HG03565 (cell line): ENCODE results near the gene IL31.
"Not testable (repeated sequence)": the region's sequence is repeated elsewhere in the genome, so short reads cannot be mapped to it uniquely, and the experiment has no call there.

Experiments
- ATAC-seq: cut with Tn5 transposase; IDR thresholded peaks from one replicate; pipeline ENCODE4 v1.9.1; 2021; ENCODE audit warnings: mild to moderate bottlenecking, moderate library complexity; ENCODE audit not compliant: unreplicated experiment

The IL31 gene

DNA sequence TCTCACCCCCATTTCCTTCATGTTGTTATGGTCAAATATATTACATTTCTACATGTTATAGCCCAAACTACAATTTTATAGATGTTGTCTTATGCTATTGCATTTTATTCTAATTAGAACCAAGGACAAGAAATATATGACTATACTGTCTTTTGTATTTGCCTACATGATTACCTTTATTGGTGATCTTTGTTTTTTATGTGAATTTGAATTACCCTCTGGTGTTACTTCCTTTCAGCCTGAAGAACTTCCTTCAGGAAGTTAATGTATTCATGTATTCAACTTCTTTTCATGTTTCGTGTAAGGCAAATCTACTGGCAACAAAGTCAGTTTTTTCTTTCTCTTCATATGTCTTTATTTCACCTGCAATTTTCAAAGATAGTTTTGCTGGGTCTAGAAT lies 20.8 kb upstream of the IL31 start:
- ATAC-seq = no peak

DNA sequence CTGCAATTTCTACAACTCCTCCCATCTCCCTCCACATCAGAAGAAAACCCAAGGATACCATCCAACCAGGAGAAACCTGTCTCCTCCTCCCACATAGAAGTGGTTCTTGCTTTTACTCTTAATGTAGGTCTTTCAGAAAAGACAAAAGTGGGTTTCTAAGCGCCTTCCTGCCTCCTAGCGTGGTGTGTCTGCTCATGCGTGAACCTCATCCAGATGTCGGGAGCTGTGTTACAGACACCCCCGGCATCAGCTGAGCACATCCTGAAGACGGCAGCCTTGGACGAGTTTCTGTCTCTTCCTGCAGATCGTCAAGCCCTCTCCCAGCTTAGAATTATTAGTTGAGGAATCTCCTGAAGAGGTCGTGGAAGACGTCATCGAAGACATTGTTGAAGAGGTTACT lies 18.4 kb upstream of the IL31 start:
- ATAC-seq = no peak

DNA sequence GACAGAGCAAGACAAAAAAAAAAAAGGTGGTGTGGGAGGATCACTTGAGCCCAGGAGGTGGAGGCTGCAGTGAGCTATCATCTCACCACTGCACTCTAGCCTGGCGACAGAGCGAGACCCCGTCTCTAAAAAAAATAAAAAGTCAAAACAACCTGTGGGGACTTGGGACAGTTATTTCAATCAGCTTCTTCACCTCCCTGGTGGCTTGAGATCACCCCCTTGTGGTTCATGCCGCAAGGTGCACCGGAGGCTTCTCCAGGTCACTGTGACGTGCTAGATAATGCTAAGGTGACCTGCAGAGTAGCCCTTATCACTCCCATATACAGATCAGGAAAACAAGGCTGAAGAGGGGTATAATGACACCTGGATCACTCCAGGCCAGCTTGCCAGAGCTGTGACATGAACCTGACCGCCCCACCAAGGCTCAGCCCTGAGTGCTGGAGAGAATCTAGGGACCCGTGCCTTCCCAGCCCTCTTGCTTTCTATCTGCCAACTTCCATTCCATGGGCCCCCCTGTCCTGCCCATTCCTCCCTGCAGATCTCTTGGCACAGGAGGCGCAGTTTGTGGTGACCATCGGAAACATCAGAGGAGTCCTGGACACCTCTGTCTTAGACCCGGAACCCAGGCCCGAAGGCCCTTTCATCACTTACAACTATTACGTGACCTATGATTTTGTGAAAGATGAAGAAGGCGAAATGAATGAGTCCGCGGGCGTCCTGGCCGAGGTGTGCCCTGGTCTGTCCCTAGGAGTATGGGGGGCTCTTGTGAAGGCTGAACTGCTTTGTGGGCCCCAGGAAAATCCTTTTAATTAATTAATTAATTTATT lies 17.0 kb upstream of the IL31 start:
- ATAC-seq = no peak

DNA sequence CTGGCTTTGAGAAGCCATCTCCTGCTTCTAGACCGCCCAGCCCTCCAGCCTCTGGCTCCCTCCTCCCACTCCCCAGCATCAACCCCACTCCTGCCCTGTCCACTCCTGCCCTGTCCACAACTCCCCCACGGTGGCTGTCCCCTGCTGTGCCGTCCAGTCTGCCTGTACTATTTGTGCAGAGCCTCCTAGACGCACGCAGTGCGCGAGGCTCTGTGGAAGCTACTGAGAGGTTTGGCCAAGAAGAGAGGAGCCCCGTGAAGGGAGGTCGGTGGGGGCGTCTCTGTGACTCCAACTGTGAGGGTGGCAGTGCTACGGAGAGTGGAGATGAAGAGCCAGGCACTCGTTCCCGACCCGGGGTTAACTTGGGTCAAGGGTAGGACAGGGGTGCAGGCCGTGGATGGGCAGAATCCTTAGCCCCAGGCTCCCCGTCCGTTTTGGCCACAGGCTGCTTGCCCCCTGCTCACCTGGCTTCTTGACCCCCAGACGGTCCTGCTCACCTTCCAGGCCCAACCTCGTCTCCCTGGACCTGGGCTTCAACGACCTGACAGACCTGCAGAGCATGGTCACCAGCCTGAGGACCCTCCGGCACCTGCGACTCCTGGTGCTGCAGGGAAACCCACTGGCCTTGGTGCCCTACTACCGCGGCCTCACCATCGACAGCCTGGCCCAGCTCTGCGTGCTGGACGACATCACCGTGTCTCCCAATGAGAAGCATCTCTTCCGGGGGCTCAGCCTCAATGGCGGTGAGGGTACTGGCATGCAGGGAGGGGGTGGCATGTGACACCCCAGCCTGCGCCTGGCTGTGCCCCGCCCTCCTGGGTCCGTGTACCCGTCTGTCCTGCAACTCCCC lies 15.8 kb upstream of the IL31 start:
- no peak for ATAC-seq

DNA sequence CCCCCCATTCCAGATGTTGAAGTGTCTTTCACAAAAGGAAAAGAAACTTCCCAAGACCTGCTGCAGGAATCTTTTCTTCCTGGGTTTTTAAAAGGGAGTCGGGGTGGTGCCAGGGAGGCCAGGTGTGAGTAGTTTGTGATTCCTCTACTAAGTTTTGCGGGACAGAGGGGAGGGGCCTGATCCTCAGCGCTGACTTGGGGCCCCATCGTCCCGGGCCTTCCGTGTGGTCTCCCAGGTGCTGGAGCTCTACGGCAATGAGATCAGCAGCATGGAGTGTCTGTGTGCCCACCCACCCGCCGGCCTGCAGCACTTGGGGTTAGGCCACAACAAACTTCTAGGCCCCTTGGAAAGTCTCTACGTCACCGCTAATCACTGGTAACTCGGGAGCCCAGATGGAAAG lies 13.4 kb upstream of the IL31 start:
- ATAC-seq = no peak

DNA sequence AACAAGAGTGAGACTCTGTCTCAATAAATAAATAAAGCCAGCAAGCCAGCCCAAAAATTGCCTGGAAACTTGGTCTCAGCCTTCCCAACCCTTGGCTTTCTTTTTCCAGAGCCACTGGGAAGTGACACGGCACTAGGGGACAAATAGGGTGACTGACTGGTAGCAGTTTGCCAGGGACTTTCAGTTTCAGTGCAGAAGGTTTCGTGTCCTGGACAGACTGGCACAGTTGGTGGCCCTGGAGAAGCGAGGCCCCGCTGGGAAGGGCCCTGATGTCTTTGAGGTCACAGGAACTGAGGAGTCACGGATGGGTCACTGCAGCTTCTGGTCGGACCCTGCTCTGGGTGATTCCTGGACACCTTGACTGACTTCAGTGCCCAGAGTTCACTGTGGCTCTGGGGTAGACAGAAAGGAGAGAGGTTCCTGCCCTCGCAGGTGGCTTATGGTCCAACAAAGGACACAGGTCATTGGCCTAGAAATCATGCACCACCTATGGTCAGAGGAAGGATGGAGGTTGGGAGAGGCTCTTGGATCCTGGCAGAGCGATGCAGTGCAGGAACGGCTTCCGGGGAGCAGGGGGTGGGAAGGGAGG lies 11.6 kb upstream of the IL31 start:
- no peak for ATAC-seq

DNA sequence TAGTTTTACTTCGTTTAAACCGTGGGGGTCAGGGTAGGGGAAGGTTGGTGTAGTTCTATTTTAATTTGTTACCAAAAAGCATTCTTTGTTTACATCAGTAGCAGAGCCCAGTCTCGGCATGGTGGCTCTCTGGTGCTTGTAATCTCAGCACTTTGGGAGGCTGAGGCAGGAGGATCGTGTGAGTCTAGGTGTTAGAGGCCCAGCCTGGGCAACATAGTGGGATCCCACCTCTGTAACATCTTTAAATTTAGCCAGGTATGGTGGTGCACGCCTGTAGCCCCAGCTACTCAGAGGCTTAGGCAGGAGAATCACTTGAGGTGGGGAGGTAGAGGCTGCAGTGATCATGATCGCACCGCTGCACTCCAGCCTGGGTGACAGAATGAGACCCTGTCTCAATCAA lies 11.1 kb upstream of the IL31 start:
- no peak for ATAC-seq

DNA sequence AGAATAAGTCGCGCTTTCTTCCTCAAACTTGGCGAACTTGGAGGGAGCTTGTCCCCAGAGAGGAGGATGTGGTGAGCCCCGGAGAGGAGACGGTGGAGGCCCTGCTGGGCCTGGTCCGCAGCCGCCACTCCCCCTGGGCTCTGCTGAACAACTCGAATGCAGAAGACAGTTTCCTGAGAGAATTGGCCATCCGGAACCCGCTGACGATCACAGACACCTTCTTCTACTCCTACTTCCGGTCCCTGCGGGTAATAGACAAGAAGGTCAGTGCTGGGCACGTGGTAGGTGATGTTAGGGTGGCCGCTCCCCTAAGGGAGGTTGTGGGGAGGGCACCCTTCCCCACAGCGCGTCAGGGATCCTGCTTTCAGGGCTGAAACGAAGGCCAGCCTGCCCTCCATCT lies 10.5 kb upstream of the IL31 start:
- ATAC-seq = no peak

DNA sequence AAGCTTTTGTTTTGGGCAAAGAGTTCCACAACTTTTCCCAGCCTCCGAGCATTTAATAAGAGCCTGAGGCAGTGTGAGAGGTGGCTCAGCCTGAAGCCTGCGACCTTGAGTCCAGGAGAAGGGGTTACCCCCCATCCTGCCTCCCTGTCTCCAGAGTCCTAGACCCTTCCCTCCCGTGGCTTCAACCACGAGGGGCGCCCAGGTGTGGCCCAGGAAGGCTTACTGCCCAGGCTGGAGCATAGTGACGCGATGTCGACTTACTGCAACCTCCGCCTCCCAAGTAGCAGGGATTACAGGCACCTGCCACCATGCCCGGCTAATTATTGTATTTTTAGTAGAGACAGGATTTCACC lies 9.5 kb upstream of the IL31 start:
- ATAC-seq = no peak

DNA sequence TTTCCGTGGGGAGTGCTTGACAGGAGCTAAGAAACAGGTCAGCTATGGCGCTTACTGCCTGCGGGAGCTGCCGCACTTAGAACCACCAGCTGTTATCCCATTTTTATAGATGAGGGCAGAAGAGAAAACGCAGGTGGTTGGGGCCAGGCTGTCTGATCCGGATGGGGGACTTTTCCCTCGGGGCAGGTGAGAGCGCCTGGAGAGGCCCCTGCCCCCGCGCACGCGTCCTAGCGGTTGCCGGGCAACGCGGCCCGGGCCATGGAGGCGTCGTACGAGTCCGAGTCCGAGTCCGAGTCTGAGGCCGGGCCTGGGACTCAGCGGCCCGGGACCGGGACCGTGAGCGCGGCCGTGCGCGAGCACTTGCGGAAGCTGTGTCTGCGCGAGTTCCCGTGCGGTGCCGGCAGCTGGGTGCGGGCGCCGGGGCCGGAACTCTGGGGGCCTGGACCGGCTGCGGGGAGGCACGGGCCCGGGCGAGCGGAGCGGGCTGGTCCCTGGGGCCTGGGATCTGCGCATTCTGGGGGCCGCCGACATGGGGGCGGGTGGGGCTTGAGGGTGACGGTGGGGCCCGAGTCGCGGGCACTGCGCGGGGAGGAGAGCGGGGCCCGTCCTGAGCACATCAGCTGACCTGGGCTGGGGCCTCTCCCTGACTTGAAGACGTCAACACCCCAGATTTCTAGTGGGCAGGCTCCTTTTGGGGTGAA lies 9.0 kb upstream of the IL31 start, which contains the start of gene LRRC43:
TSS of gene LRRC43 (plus strand) at position 237 of the 701 bp plus-strand sequence. CDS start at position 259, 22 bp downstream.
- no peak for ATAC-seq

DNA sequence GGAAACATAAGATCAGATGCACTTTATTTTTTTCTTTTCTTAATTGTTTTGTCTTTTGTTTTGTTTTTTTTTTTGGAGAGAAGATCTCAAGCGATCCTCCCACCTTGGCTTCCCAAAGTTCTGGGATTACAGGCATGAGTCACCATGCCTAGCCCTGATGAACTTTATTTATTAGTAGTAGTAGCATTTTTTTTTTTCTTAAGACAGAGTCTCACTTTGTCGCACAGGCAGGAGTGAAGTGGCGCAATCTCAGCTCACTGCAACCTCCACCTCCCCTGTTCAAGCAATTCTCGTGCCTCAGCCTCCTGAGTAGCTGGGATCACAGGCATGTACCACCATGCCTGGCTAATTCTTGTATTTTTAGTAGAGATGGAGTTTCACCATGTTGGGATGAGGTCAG lies 2.5 kb upstream of the IL31 start:
- ATAC-seq = not testable (repeated sequence)

DNA sequence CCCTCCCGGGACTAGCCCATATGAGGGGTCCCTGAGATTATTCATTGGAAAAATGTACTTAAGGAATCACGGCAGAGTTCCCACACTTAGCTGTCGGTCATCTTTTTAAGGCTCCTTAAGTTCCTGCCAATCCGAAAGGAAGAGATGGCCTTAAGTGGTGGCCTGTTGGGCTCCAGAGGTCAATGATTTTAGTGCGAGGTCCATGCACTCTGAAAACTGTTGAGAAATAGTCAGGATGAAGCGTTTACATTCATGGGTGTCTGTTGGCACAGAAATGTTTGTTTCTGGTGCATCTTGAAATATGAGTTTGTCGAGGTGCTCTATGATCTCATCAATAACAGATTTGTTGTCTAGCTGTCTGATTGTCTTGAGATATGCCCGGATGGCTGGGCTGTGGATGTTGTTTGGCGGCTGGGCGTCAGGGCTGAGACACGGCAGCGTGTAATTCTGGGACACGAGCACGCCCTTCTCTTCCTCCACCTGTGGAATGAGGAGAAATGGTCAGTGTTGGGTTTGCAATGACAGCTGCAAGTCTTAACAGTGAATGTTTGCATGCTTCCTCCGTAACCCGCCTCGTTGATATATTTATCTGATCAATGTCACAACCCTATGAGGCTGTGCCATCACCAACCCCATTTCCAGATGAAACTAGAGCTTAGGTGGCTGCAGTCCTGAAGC lies 1.6 kb downstream of the IL31 start:
- no peak for ATAC-seq

DNA sequence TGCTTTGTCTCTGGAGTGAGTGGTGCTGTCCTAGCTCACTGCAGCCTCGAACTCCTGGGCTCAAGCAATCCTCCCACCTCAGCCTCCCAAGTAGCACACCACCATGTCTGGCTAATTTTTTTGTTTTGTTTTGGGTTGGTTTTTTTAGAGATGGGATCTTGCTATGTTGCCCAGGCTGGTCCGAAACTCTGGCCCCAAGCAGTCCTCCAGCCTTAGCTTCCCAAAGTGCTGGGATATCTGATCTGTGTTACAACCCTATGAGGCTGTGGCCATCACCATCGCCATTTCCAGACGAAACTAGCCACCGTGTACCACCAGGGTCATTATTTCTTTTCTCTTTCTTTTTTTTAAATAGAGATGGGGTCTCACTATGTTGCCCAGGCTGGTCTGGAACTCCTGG lies 2.6 kb downstream of the IL31 start:
- no peak for ATAC-seq

DNA sequence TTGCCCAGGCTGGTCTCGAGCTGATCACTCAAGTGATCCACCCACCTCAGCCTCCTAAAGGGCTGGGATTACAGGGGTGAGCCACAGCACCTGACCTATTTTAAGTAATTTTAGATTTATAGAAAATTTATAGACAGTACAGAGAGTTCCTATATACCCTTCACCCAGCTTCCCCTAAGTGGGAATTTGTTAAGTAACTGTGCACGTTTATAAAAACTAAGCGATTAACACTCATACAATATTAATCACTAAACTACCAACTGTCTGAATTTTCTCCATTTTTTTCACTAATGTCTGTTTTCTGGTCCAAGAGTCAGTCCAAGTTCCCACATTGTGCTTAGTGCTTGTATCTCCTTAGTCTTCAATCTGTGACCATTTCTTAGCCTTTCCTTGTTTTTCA lies 5.5 kb downstream of the IL31 start:
- no peak for ATAC-seq

DNA sequence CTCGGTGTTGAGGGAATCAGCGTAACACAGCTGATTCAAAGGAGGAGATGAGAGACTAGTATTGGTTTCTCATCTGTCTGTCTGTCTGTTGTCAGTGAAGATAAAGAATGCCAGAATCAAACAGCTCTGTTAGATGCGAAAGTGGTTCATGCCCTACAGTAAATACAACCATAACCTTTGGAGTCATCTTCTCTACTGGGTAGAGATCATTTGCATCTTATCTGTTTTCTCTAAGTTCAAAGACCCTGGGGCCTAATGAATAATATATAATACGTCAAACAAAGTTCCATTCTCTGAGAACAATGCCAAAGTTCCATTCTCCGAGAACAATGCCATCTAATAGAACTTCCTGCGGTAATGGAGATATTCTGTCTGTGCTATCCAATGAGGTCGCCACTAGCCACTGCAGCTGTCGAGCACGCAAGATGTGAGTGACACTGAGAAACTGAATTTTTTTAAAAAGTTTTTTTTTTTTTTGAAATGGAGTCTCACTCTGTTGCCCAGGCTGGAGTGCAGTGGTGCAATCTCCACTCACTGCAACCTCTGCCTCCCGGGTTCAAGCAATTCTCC lies 6.6 kb downstream of the IL31 start:
- no peak for ATAC-seq

DNA sequence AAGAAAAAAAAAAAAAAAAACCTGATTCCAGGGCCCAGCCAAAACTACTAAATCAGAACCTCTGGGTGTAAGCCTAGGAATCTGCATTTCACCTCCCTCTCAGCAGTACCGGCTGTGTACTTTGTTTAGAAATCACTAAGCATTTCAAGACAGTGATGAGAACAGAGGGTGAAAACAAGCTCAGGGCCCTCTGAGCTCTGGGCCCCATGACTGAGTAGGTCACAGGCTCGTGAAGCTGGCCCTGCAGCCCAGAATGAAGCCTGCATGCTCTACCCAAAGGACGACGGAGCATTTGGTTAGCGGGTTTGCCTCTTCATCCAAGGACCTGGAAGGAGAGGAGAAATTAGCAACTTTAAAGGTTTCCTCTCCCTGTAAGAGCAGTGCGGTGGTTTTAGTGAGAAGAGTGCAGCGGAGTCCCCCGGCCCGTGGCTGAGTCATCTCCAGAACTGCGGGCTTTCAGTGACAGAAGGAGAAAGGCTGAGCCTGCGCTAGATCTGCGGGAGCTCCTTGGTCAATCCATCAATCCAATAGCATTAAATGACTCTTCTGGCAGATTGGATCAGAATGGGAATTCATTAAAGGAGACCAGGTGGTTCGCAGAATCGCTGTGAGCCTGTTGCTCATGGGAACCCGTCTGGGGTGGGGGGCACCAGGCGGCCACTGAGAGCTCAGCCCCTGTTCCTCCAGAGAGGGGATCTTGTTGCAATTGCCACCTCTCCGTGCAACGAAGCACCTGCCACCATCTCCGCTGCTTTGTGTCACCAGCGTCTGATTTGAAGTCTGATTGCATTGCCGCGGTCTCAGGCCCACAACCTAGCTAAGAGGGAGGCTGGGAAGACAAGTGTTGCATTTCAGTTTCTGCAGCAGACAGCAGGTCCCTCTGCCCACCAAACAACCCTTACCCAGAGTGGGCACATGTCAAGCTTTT lies 7.3 kb downstream of the IL31 start:
- ATAC-seq = no peak

DNA sequence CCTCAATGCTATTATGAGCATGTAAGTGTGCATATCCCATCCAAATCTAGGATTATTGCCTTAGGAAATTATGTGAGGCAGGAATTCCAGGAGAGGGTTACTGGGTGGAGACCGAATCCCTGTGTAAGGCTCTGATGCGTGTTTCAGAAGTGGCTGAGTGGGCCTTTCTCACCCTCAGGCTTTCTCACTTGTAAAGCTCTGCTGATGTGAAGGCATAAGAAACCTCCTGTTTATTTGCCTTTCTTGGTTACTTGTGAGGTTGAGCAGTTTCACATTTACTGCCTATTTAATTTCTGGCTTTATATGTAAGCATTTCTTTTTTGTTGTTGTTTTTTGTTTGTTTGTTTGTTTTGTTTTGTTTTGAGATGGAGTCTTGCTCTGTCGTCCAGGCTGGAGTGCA lies 11.0 kb downstream of the IL31 start:
- no peak for ATAC-seq

DNA sequence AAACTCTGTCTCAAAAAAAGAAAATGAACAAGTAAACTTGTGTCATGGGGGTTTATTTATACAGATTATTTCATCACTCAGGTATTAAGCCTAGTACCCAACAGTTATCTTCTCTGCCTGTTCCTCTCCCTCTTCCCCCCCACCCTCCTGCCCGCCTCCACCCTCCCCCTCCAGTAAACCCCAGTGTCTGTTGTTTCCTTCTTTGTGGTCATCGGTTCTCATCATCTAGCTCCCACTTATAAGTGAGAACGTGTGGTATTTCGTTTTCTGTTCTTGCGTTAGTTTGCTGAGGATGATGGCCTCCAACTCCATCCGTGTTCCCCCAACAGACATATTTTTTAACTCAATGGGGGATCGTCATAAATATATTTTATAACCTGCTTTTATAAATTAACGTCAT lies 12.3 kb downstream of the IL31 start:
- ATAC-seq = no peak

DNA sequence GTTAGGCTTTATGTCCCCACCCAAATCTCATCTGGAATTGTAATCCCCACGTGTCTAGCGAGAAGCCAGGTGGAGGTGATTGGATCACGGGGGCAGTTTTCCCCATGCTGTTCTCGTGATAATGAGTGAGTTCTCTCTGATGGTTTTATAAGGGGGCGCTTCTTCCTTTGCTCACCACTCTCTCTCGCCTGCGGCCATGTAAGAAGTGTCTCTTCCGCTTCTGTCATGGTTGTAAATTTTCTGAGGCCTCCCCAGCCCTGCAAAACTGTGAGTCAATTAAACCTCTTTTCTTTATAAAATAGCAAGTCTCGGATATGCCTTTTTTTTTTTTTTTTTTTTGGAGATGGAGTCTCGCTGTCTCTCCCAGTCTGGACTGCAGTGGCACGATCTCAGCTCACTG lies 13.3 kb downstream of the IL31 start:
- no peak for ATAC-seq
